COLO829 (cell line): Measurements from ENCODE around the gene RBMY1F.
"Not testable (repeated sequence)": the region's sequence is repeated elsewhere in the genome, so short reads cannot be mapped to it uniquely, and the experiment has no call there.

Source experiments
- DNase-seq: peaks from one replicate; pipeline ENCODE4 v3.0.0; 2012; ENCODE audit warnings: low spot score

Gene RBMY1F

GRCh38 chrY:22182823-22183222 is at the start of gene RBMY1F:
RBMY1F (minus strand) TSS chrY:22182923; CDS start chrY:22180969, 1,954 bp downstream.
- not testable (repeated sequence) for DNase-seq

- not testable (repeated sequence) for DNase-seq
Measured at GRCh38 chrY:22151144-22151543, 31.6 kb downstream of the RBMY1F start.

GRCh38 chrY:22141011-22141695 is 41.6 kb downstream of the RBMY1F start:
- DNase-seq, result not testable (repeated sequence)

- not testable (repeated sequence) for DNase-seq
Measured at GRCh38 chrY:22134719-22135118, 48.0 kb downstream of the RBMY1F start.

- DNase-seq, result not testable (repeated sequence)
Measured at GRCh38 chrY:22130494-22130893, 52.2 kb downstream of the RBMY1F start.
